HepG2 (cell line): Measurements from ENCODE around the gene NDRG3. TPM values are rescaled to one million over a fixed set of nuclear protein-coding genes. Genes with fewer than 3 reads are reported as not detected.

Experiments used
- AGO1 ChIP-seq: fragments of 200-400 bp; formaldehyde crosslinking; IDR thresholded peaks from 2 replicates; pipeline ENCODE4 v1.6.1; 2017; ENCODE audit warnings: mild to moderate bottlenecking, low read depth, low read length, moderate library complexity; ENCODE audit not compliant: poor library complexity, severe bottlenecking
- AGO2 ChIP-seq: fragments of 200-400 bp; formaldehyde crosslinking; optimal IDR thresholded peaks from 2 replicates; pipeline ENCODE3; 2017; ENCODE audit warnings: mild to moderate bottlenecking, low read depth, low read length, moderate library complexity
- ATF4 ChIP-seq, 2 experiments: fragments of 450-650 bp in 1 of 2; sonication (generic) in 1 of 2; formaldehyde crosslinking; IDR thresholded peaks; 2 replicates each; pipeline versions ENCODE4 v1.5.0 to v1.8.0; 2020 to 2022; ENCODE audit warnings: mild to moderate bottlenecking in 1 of 2, missing genetic modification reagents in 1 of 2
- FOXO1 ChIP-seq: sonication (generic); formaldehyde crosslinking; IDR thresholded peaks from 2 replicates; pipeline ENCODE4 v1.4.0; 2020; ENCODE audit warnings: missing genetic modification reagents
- HNRNPLL ChIP-seq: fragments of 200-400 bp; formaldehyde crosslinking; IDR thresholded peaks from 2 replicates; pipeline ENCODE4 v1.6.1; 2017; ENCODE audit warnings: mild to moderate bottlenecking, low read depth, low read length; ENCODE audit not compliant: poor library complexity, severe bottlenecking
- IRF2 ChIP-seq: IDR thresholded peaks from 2 replicates; pipeline ENCODE4 v1.6.1; 2018; ENCODE audit warnings: missing genetic modification reagents, missing compliant biosample characterization
- KDM1A ChIP-seq: IDR thresholded peaks from 2 replicates; pipeline ENCODE4 v1.6.1; 2016; ENCODE audit warnings: missing compliant biosample characterization
- MTA3 ChIP-seq: sonication (generic); formaldehyde crosslinking; IDR thresholded peaks from 2 replicates; pipeline ENCODE4 v1.4.0; 2020; ENCODE audit warnings: missing genetic modification reagents
- MTF1 ChIP-seq: sonication (generic); formaldehyde crosslinking; IDR thresholded peaks from 2 replicates; pipeline ENCODE4 v1.5.0; 2020; ENCODE audit warnings: missing genetic modification reagents
- RBAK ChIP-seq: sonication (generic); formaldehyde crosslinking; IDR thresholded peaks from 2 replicates; pipeline ENCODE4 v1.5.1; 2020; ENCODE audit warnings: mild to moderate bottlenecking, missing genetic modification reagents
- REXO4 ChIP-seq: sonication (generic); formaldehyde crosslinking; IDR thresholded peaks from 2 replicates; pipeline ENCODE4 v1.8.0; 2022; ENCODE audit warnings: missing genetic modification reagents, mild to moderate bottlenecking, borderline replicate concordance
- SIN3B ChIP-seq: fragments of 150-350 bp; IDR thresholded peaks from 2 replicates; pipeline ENCODE4 v1.6.1; 2014; ENCODE audit warnings: low read length
- SMAD3 ChIP-seq: sonication (generic); formaldehyde crosslinking; IDR thresholded peaks from 2 replicates; pipeline ENCODE4 v1.4.0; 2020; ENCODE audit warnings: missing genetic modification reagents
- SMC3 ChIP-seq: IDR thresholded peaks from 2 replicates; pipeline ENCODE4 v1.6.1; 2011; ENCODE audit warnings: low read length, improper control_type of control experiment
- SP4 ChIP-seq: sonication (generic); formaldehyde crosslinking; IDR thresholded peaks from 2 replicates; pipeline ENCODE4 v1.8.1; 2023; ENCODE audit warnings: mild to moderate bottlenecking, missing genetic modification reagents
- SRY ChIP-seq: sonication (generic); formaldehyde crosslinking; IDR thresholded peaks from 2 replicates; pipeline ENCODE4 v1.8.0; 2022; ENCODE audit warnings: mild to moderate bottlenecking, missing genetic modification reagents
- TBP ChIP-seq: sonication (generic); formaldehyde crosslinking; IDR thresholded peaks from 2 replicates; pipeline ENCODE4 v1.5.0; 2020; ENCODE audit warnings: missing genetic modification reagents
- ZBTB1 ChIP-seq: sonication (generic); formaldehyde crosslinking; IDR thresholded peaks from 2 replicates; pipeline ENCODE4 v1.4.0; 2020; ENCODE audit warnings: missing genetic modification reagents, borderline replicate concordance
- ZBTB39 ChIP-seq: sonication (generic); formaldehyde crosslinking; IDR thresholded peaks from 2 replicates; pipeline ENCODE4 v1.5.0; 2020; ENCODE audit warnings: missing genetic modification reagents
- ZFP41 ChIP-seq: sonication (generic); formaldehyde crosslinking; IDR thresholded peaks from 2 replicates; pipeline ENCODE4 v1.4.0; 2020; ENCODE audit warnings: mild to moderate bottlenecking, missing genetic modification reagents, borderline replicate concordance
- ZNF160 ChIP-seq: sonication (generic); formaldehyde crosslinking; IDR thresholded peaks from 2 replicates; pipeline ENCODE4 v1.8.0; 2022; ENCODE audit warnings: mild to moderate bottlenecking, inconsistent platforms, missing genetic modification reagents
- ZNF230 ChIP-seq: sonication (generic); formaldehyde crosslinking; IDR thresholded peaks from 2 replicates; pipeline ENCODE4 v1.4.0; 2020; ENCODE audit warnings: mild to moderate bottlenecking, missing genetic modification reagents
- ZNF264 ChIP-seq: sonication (generic); formaldehyde crosslinking; IDR thresholded peaks from 2 replicates; pipeline ENCODE4 v1.4.0; 2020; ENCODE audit warnings: missing genetic modification reagents
- ZNF546 ChIP-seq: sonication (generic); formaldehyde crosslinking; conservative IDR thresholded peaks from 2 replicates; pipeline ENCODE4 v1.8.1; 2023; ENCODE audit warnings: mild to moderate bottlenecking, missing genetic modification reagents
- ZNF652 ChIP-seq: IDR thresholded peaks from 2 replicates; pipeline ENCODE4 v1.6.1; 2016; ENCODE audit warnings: low read depth, borderline replicate concordance
- ZNF772 ChIP-seq: sonication (generic); formaldehyde crosslinking; IDR thresholded peaks from 2 replicates; pipeline ENCODE4 v1.5.0; 2020; ENCODE audit warnings: mild to moderate bottlenecking, missing genetic modification reagents
- polyA plus RNA-seq, 8 experiments: library from polyadenylated mRNA; depleted of rRNA in 3 of 8; stranded (reverse) in 7 of 8; unstranded in 1 of 8; fragments of >200 nt; fragmentation: Illumina TruSeq in 4 of 8; extraction: Trizol in 4 of 8; gene quantifications; 2 replicates each; pipeline versions ENCODE4 v1.2.1 to v1.2.3, GENCODE V29; 2011 to 2016; ENCODE audit warnings: low read depth in 4 of 8, missing spikeins in 1 of 8, mixed read lengths in 1 of 8; ENCODE audit not compliant: insufficient read depth in 1 of 8
- total RNA-seq, 5 experiments: library from RNA; depleted of rRNA; stranded (reverse); fragments of >200 nt; fragmentation: Illumina TruSeq; extraction: Trizol; gene quantifications; 2 replicates each; pipeline ENCODE4 v1.2.3, GENCODE V29; 2016; ENCODE audit warnings: low read depth in 1 of 5
- TF ChIP-seq, protein P1 (sequence below): sonication (generic); formaldehyde crosslinking; IDR thresholded peaks from 2 replicates; pipeline ENCODE4 v1.8.1; 2023; ENCODE audit warnings: mild to moderate bottlenecking, missing genetic modification reagents

NDRG3 gene
- total and polyA plus RNA-seq, 2 of the 13 experiments (the other 11 are each of a cell fraction or from before 2014, with no cell fraction given), result 36.0 to 40.5 TPM

DNA sequence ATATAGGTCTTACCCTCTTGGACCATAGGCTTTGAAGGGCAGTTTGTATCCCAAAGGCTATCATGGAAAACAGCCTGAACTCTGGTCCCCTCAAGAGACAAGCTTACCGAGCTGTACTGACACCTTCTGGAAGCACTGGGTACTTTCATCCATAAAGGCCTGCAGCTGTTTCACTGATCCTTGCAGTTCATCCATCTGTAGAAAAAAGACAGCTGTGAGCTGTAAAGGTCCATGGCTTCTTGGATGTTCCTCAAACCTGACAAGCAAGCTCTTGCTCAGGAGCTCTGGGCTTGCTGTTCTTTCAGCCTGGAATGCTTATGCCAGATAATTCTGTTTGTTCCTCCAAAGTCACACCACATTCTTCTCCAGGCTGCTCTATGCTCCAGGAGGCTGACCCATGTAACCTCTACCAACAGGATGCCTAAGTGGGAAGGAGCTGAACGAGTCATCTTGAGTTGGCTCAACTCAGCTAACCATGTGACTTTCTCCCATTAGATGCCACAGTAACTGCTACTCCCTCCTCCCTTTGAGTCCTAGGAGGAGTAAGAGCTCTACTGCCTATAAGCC lies 8.8 kb upstream of the NDRG3 start (continued):
- TF ChIP-seq ZBTB39 (CRISPR knock-in tag) (no peak), ZBTB1 (no peak), ZNF230 (CRISPR knock-in tag) (peak; percentile 84; the same call in 1 of the 2 replicates), ATF4 (CRISPR knock-in tag; IDR thresholded peaks at IDR 0.05) (no peak), ZNF264 (no peak), REXO4 (no peak), ZFP41 (no peak), TBP (CRISPR knock-in tag) (no peak), SMAD3 (CRISPR knock-in tag) (no peak), ZNF546 (CRISPR knock-in tag) (no peak), ZNF160 (CRISPR knock-in tag) (no peak), SIN3B (peak; percentile 58; the same call in 1 of the 2 replicates), ZNF772 (CRISPR knock-in tag) (no peak), HNRNPLL (no peak), AGO1 (no peak), FOXO1 (CRISPR knock-in tag) (no peak), MTF1 (CRISPR knock-in tag) (no peak), RBAK (CRISPR knock-in tag) (no peak), SRY (CRISPR knock-in tag) (no peak), SMC3 (peak; percentile 97), IRF2 (peak; percentile 70; the same call in 1 of the 2 replicates), SP4 (no peak), AGO2 (no peak), ZNF652 (no peak), MTA3 (no peak), KDM1A (CRISPR knock-in tag) (no peak)
- TF ChIP-seq, protein P1, sequence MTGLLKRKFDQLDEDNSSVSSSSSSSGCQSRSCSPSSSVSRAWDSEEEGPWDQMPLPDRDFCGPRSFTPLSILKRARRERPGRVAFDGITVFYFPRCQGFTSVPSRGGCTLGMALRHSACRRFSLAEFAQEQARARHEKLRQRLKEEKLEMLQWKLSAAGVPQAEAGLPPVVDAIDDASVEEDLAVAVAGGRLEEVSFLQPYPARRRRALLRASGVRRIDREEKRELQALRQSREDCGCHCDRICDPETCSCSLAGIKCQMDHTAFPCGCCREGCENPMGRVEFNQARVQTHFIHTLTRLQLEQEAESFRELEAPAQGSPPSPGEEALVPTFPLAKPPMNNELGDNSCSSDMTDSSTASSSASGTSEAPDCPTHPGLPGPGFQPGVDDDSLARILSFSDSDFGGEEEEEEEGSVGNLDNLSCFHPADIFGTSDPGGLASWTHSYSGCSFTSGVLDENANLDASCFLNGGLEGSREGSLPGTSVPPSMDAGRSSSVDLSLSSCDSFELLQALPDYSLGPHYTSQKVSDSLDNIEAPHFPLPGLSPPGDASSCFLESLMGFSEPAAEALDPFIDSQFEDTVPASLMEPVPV (CRISPR knock-in tag), result no peak
